ENCODE data around the gene SLIT3. TPM values are rescaled to one million over a fixed set of nuclear protein-coding genes. Genes with fewer than 3 reads are reported as not detected.

Gene SLIT3
- total and polyA plus RNA-seq, 2 experiments from 2014 or later: 0.59 to 0.71 TPM

- no peak for TF ChIP-seq ZNF462 (CRISPR knock-in tag; IDR thresholded peaks at IDR 0.05)
These were observed 297.0 kb downstream of the SLIT3 start (continued) for GRCh38 chr5:169003721-169004541.

GRCh38 chr5:169002953-169003555 lies 297.9 kb downstream of the SLIT3 start:
- no peak overlapping the region for H2AFZ ChIP-seq
- H3K9me2 ChIP-seq (ENCODE audit: insufficient read depth): no peaks in the 10 kb centered on the region
- H3F3A ChIP-seq (replicated peaks; ENCODE audit: low read depth): no peaks in the 10 kb centered on the region
- peaks cover 19% of the 10 kb centered on the region for H3K4me1 ChIP-seq (ENCODE audit: insufficient read depth)
- H3K36me3 ChIP-seq (ENCODE audit: insufficient read depth): no peaks in the 10 kb centered on the region
- no peaks in the 10 kb centered on the region for H4K20me1 ChIP-seq (replicated peaks; ENCODE audit: insufficient read depth)
- no peaks in the 10 kb centered on the region for H3K36me3 Mint-ChIP-seq (ENCODE audit: low read depth)
- H3K27ac ChIP-seq (ENCODE audit: low read depth): no peak overlapping the region
- H3K27me3 ChIP-seq (ENCODE audit: insufficient read depth): no peaks in the 10 kb centered on the region
- H3K27ac Mint-ChIP-seq: no peak overlapping the region
- H3K27me3 Mint-ChIP-seq (ENCODE audit: insufficient read depth, low read depth, poor library complexity): peaks cover 6% of the 10 kb centered on the region
- no peaks in the 10 kb centered on the region for H3K79me2 ChIP-seq (replicated peaks; ENCODE audit: insufficient read depth)
- H3K4me2 ChIP-seq: peak overlapping the region; percentile 38
- H3K4me1 Mint-ChIP-seq: peaks cover 32% of the 10 kb centered on the region
- H3K4me3 Mint-ChIP-seq: no peak overlapping the region
- DNase-seq (ENCODE audit: low spot score) (no peak), ATAC-seq (peak; percentile 60)
- H3K9me3 Mint-ChIP-seq: no peaks in the 10 kb centered on the region
- 0 out of 2 replicates have a peak overlapping the region, but pooled peaks have one; percentile 1 for H3K4me3 ChIP-seq
- TF ChIP-seq ETS1 (IDR thresholded peaks at IDR 0.05): no peak
- no peak for TF ChIP-seq ZNF462 (CRISPR knock-in tag; IDR thresholded peaks at IDR 0.05)
- TF ChIP-seq ZNF331 (CRISPR knock-in tag; IDR thresholded peaks at IDR 0.05; ENCODE audit: low read depth): no peak
- TF ChIP-seq NANOG (IDR thresholded peaks at IDR 0.05; ENCODE audit: borderline replicate concordance): no peak

Data from GM23338 (cell line).